ENCODE results near the gene KIF13A. TPM values are rescaled to one million over a fixed set of nuclear protein-coding genes. Genes with fewer than 3 reads are reported as not detected.

Gene KIF13A
- total and polyA plus RNA-seq, 9 of the 15 experiments (the other 6 are each of a cell fraction or from before 2014, with no cell fraction given) = 3.6 to 44.3 (median 29.7) TPM

- Histone ChIP-seq H3K27ac (ENCODE audit: extremely low read depth, low read depth, low read length) (peak overlapping the region; percentile 69), H4K20me1 (replicated peaks; ENCODE audit: control insufficient read depth, insufficient read depth, low read length) (no peaks in the 10 kb centered on the region), H3K27me3 (ENCODE audit: control insufficient read depth in 2 of 2, insufficient read depth in 2 of 2, low read length in 2 of 2) (no peaks in the 10 kb centered on the region), H3K4me3 (no peak overlapping the region), H3K9me1 (ENCODE audit: control insufficient read depth, insufficient read depth, low read length) (no peaks in the 10 kb centered on the region), H3K4me1 (replicated peaks in 1 of 2; ENCODE audit: control insufficient read depth in 2 of 2, insufficient read depth in 2 of 2, low read length in 2 of 2) (peaks cover 4 to 16% of the 10 kb centered on the region in 2 experiments), H3K9ac (ENCODE audit: insufficient read depth in 1 of 2, low read depth in 2 of 2, low read length in 2 of 2) (peak overlapping the region in 1 of 2 experiments; percentile 7; a peak in 1 of 4 replicates), H3K79me2 (ENCODE audit: control insufficient read depth, insufficient read depth, low read length) (no peaks in the 10 kb centered on the region), H2AFZ (ENCODE audit: low read depth, low read length) (peak overlapping the region; percentile 81), H3K9me3 (replicated peaks; ENCODE audit: control insufficient read depth, insufficient read depth, low read depth, low read length) (no peaks in the 10 kb centered on the region), H3K4me2 (ENCODE audit: insufficient read depth, low read length) (0 out of 2 replicates have a peak overlapping the region, but pooled peaks have one; percentile 23), H3K36me3 (ENCODE audit: control insufficient read depth, insufficient read depth, low read length) (no peaks in the 10 kb centered on the region)
- DNase-seq (ENCODE audit: extremely low read depth in 1 of 4, low spot score in 3 of 4) = peak in 1 of 4 experiments; percentile 44
- no peak for FAIRE-seq
- peak; percentile 66 for ATAC-seq
- intact Hi-C loops (cut with micrococcal nuclease) = no loop called here
- ChIA-PET CTCF (ENCODE audit: low intra/inter-chr PET ratio) (no interaction called here), POLR2A (interaction anchor here (0.6 to 2.6 kb wide), 11 partner anchors 9 to 90 kb away, joined by 3 to 15 read pairs (median 5); partner anchors contain the start of gene NUP153)
- in situ Hi-C loops (cut with MboI) = no loop called here
- 45% methylated on average over 12 of the region's 12 CpGs for WGBS (ENCODE audit: insufficient coverage, low coverage, missing lambda C conversion rate)
- TSS peak; percentile 99 for BruUV-seq (replicated peaks)
- TF ChIP-seq STAT6 (CRISPR knock-in tag; IDR thresholded peaks at IDR 0.05) (no peak), ZBED1 (IDR thresholded peaks at IDR 0.05) (no peak), ZNF830 (CRISPR knock-in tag; IDR thresholded peaks at IDR 0.05) (no peak), THAP12 (CRISPR knock-in tag; IDR thresholded peaks at IDR 0.05) (no peak), ETV5 (CRISPR knock-in tag; IDR thresholded peaks at IDR 0.05; ENCODE audit: low read depth) (no peak), TAF9B (IDR thresholded peaks at IDR 0.05; ENCODE audit: partially characterized antibody) (no peak), POLR2B (IDR thresholded peaks at IDR 0.05; ENCODE audit: low read depth, partially characterized antibody) (peak; percentile 52), NR2C2 (CRISPR knock-in tag; IDR thresholded peaks at IDR 0.05) (no peak), NR2C2 (tag; IDR thresholded peaks at IDR 0.05) (peak; percentile 61), CAMTA2 (CRISPR knock-in tag; conservative IDR thresholded peaks at IDR 0.05) (no peak), DPF2 (IDR thresholded peaks at IDR 0.05) (peak; percentile 90), THAP7 (CRISPR knock-in tag; IDR thresholded peaks at IDR 0.05) (no peak), ZBTB33 (CRISPR knock-in tag; IDR thresholded peaks at IDR 0.05) (no peak), KAT7 (CRISPR knock-in tag; IDR thresholded peaks at IDR 0.05; ENCODE audit: borderline replicate concordance) (no peak), ZNF644 (tag; IDR thresholded peaks at IDR 0.05; ENCODE audit: low read depth) (no peak)
These were observed 258.0 kb downstream of the KIF13A start for GRCh38 chr6:17729223-17730077.
